Heart right ventricle (tissue), 16 donors: ENCODE measurements around the gene OR4K2. TPM values are rescaled to one million over a fixed set of nuclear protein-coding genes. Genes with fewer than 3 reads are reported as not detected.

Experiments
- ATAC-seq, 8 donors: fragments of 200-7000 bp; cut with Tn5 transposase; one replicate each; pipeline ENCODE4 v1.9.1; 2020; ENCODE audit warnings: mild to moderate bottlenecking in 8 of 8, moderate library complexity in 8 of 8, moderate number of reproducible peaks in 1 of 8
- DNase-seq, 2 donors: peaks; one replicate each; pipeline ENCODE4 v3.0.0-alpha.2; 2020
- H3K27ac ChIP-seq, 10 donors: fragments of 200-600 bp; sonication (generic) in 2 of 10; one replicate each; pipeline versions ENCODE4 v1.5.0 to v1.8.0; 2020 to 2022; ENCODE audit warnings: mild to moderate bottlenecking in 3 of 10
- H3K27me3 ChIP-seq, 7 donors: fragments of 200-600 bp; one replicate each; pipeline ENCODE4 v1.8.0; 2021 to 2022; ENCODE audit warnings: mild to moderate bottlenecking in 2 of 7
- H3K36me3 ChIP-seq, 9 donors: fragments of 200-600 bp; sonication (generic) in 1 of 9; one replicate each; pipeline versions ENCODE4 v1.5.0 to v1.8.0; 2020 to 2022; ENCODE audit warnings: mild to moderate bottlenecking in 2 of 9
- H3K4me1 ChIP-seq, 9 donors: fragments of 200-600 bp; sonication (generic) in 1 of 9; one replicate each; pipeline versions ENCODE4 v1.5.0 to v1.8.0; 2020 to 2022; ENCODE audit warnings: mild to moderate bottlenecking in 4 of 9
- H3K4me3 ChIP-seq, 10 donors: fragments of 200-600 bp; sonication (generic) in 2 of 10; one replicate each; pipeline versions ENCODE4 v1.5.0 to v1.8.0; 2020 to 2022; ENCODE audit warnings: mild to moderate bottlenecking in 7 of 10, moderate library complexity in 2 of 10
- H3K9me3 ChIP-seq, 11 donors: fragments of 200-600 bp in 10 of 11; sonication (generic) in 2 of 11; one replicate each; pipeline versions ENCODE4 v1.5.0 to v1.8.0; 2013 to 2022; ENCODE audit warnings: mild to moderate bottlenecking in 2 of 11, control low read depth in 1 of 11, moderate library complexity in 1 of 11
- CTCF ChIP-seq, 9 donors: fragments of 200-600 bp; sonication (generic) in 2 of 9; IDR thresholded peaks; one replicate each; pipeline versions ENCODE4 v1.5.0 to v1.8.0; 2021 to 2022; ENCODE audit warnings: antibody characterized with exemption in 9 of 9, mild to moderate bottlenecking in 5 of 9, moderate library complexity in 1 of 9
- WGBS, 2 donors: extraction: QIAGEN DNeasy Blood & Tissue Kit; methylation state at CpG; one replicate each; pipeline ENCODE4 v1.1.7; 2013; ENCODE audit warnings: inconsistent platforms in 1 of 2; 5-methylcytosine and 5-hydroxymethylcytosine counted together
- intact Hi-C, 10 donors: fragments of 100-400 bp; cut with DNase I; formaldehyde crosslinking; loops; one replicate each; pipeline versions ENCODE4 v1.11.1 to v1.14.2; 2022
- polyA plus RNA-seq, 2 donors: library from polyadenylated mRNA; stranded (reverse); fragments of 200-250 nt; gene quantifications; one replicate each; pipeline ENCODE4 v1.2.3, GENCODE V29; 2013
- total RNA-seq, 10 donors: library from RNA; stranded (reverse); fragmentation: NEBNext Ultra II Directional in 3 of 10; extraction: Animal tissue kit (Norgen Biotek cat#: 25700) in 3 of 10; gene quantifications; one replicate each; pipeline versions ENCODE4 v1.2.1 to v1.2.4, GENCODE V29; 2021 to 2023
- donor health status: Arrhythmogenic right ventricular cardiomyopathy.
- donor health status: ischemic (EF 13 %, LVEDD 7.1; RV severe dilation, severe dysfunction).
- donor health status: healthy with polysubstance abuse.
- donor health status: DM: no; HTN: yes; CAD: no.
- donor health status: DM: no; HTN: no; CAD: no.
- donor health status: ischemic (EF 25% LVEDD 6.9; RV normal size, moderate dysfunction).
- donor health status: ischemic (EF 25% LVEDD 5.7; RV mildly dilated, moderate dysfunction).
- donor health status: healthy.
- donor health status: DM: yes; HTN: yes; CAD: no.
- donor health status: Ischemic cardiomyopathy.
- donor health status: ischemic (EF 35%, LVEDD 5.7; RV mildly dilated, moderate dysfunction).
- donor health status: nonischemic (EF 11% LVEDD 7.7; RV severe dilation, severe dysfunction).
- donor health status: DM: yes; HTN: yes; CAD: no.
- donor health status: PGD.
- donor health status: ischemic (EF 29% LVEDD 5.4; RV normal size, mild dysfunction).
- donor health status: nonischemic (EF 23%, LVEDD 6.1; RV moderate dilation, normal function).

The OR4K2 gene
- total and polyA plus RNA-seq, 12 donors = not detected

GRCh38 chr14:19917243-19917642 lies 42.3 kb downstream of the OR4K2 start:
- no peak for TF ChIP-seq CTCF (IDR thresholded peaks at IDR 0.05)
- Histone ChIP-seq H3K4me3 (no peak overlapping the region), H3K4me1 (no peaks in the 10 kb centered on the region), H3K27me3 (no peaks in the 10 kb centered on the region), H3K27ac (no peak overlapping the region), H3K9me3 (peaks cover 0 to 5% (median 0%) of the 10 kb centered on the region in 11 donors), H3K36me3 (no peaks in the 10 kb centered on the region)
- no peak for ATAC-seq
- WGBS, 2 donors = 57 to 62% methylated on average over 3 of the region's 3 CpGs
- intact Hi-C loops = no loop called here
- no peak for DNase-seq

- no peaks in the 10 kb centered on the region for H3K27me3 ChIP-seq
- H3K9me3 ChIP-seq = peaks cover 0 to 5% (median 0%) of the 10 kb centered on the region in 11 donors
- H3K36me3 ChIP-seq = no peaks in the 10 kb centered on the region
- no peaks in the 10 kb centered on the region for H3K4me1 ChIP-seq
- TF ChIP-seq CTCF (IDR thresholded peaks at IDR 0.05) = no peak
- H3K4me3 ChIP-seq = no peak overlapping the region
- no peak for DNase-seq
- H3K27ac ChIP-seq = no peak overlapping the region
- 54 to 63% methylated on average over 1 of the region's 1 CpG for WGBS, 2 donors
- no peak for ATAC-seq
- intact Hi-C loops = no loop called here
Observed at GRCh38 chr14:19917955-19918518, 43.1 kb downstream of the OR4K2 start.

- Histone ChIP-seq H3K36me3 (no peaks in the 10 kb centered on the region), H3K9me3 (peaks cover 0 to 5% (median 0%) of the 10 kb centered on the region in 11 donors), H3K4me1 (no peaks in the 10 kb centered on the region), H3K27ac (no peak overlapping the region), H3K4me3 (no peak overlapping the region), H3K27me3 (no peaks in the 10 kb centered on the region)
- DNase-seq (no peak), ATAC-seq (no peak)
- WGBS, 2 donors = 46 to 50% methylated on average over 4 of the region's 4 CpGs
- intact Hi-C loops = no loop called here
- TF ChIP-seq CTCF (IDR thresholded peaks at IDR 0.05) = no peak
Observed at GRCh38 chr14:19918553-19919264, 43.8 kb downstream of the OR4K2 start.

- TF ChIP-seq CTCF (IDR thresholded peaks at IDR 0.05) = no peak
- DNase-seq = no peak
- Histone ChIP-seq H3K36me3 (no peaks in the 10 kb centered on the region), H3K27me3 (no peaks in the 10 kb centered on the region), H3K27ac (no peak within 1 kb of the TSS), H3K4me1 (no peaks in the 10 kb centered on the region), H3K9me3 (peaks cover 0 to under 1% (median 0%) of the 10 kb centered on the region in 11 donors), H3K4me3 (no peak within 1 kb of the TSS)
- no peak for ATAC-seq
- intact Hi-C loops = no loop called here
Observed at GRCh38 chr14:19920021-19920657, 45.2 kb downstream of the OR4K2 start, which contains the start of gene OR4K5. OR4K5 (plus strand) TSS chr14:19920607; CDS start chr14:19920607, 0 bp downstream.
